ENCODE data around the gene NRTN.
"Not testable (repeated sequence)": the region's sequence is repeated elsewhere in the genome, so short reads cannot be mapped to it uniquely, and the experiment has no call there.

The NRTN gene

DNA sequence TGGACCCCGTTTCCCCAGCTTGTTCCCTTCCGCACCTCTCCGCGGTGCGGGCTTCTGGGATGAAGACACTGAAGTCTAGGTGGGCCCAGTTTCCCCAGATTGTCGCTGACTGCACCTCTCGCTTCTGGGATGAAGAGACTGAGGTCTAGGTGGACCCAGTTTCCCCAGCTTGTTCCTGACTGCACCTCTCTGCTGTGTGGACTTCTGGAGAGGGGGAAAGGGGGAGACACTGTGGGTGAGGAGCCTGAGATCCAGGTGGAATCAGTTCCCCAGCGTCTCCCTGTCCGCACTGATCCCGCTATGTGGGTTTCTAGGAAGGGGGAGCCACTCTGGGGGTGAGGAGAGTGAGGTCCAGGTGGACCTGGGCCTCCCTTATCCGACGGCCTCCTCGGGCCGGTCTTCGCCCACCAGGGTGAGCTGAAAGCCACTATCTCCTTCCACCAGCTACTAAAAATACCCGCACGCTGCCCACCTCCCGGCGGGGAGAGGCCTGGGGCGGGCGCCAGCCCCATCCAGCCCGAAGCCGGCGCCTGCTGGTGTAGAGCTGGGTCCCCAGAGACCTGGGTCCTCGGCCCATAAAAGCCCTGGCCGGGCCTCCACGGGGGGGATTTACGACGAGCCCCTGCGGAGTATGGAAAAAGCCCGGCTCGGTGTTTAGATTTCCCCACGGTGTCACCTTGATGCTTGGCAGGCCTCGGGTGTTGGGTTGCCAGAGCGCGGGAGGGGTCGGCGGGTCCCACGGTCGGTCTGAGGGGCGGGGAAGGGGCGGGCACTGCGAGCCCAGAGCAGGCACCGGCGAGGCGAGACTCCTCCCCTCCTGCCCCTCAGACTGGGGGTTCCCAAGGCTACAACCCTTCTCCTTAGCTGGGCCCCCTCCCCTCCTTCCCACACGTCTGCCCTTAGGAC is 24.0 kb downstream of the NRTN start:
- peak overlapping the region; percentile 91 for H3K27ac Mint-ChIP-seq
- intact Hi-C loops (cut with micrococcal nuclease): loop anchor here (2.0 kb wide), 1 partner anchor 76 kb away; the partner anchor contains the start of gene VMAC
- H3K36me3 Mint-ChIP-seq (ENCODE audit: low read depth): peaks cover 6% of the 10 kb centered on the region
- no peaks in the 10 kb centered on the region for H3K9me3 Mint-ChIP-seq
- peak overlapping the region; percentile 95 for H3K4me3 Mint-ChIP-seq
- H3K4me1 Mint-ChIP-seq (ENCODE audit: low read depth): peaks cover 28% of the 10 kb centered on the region
- peaks cover 32% of the 10 kb centered on the region for H3K27me3 Mint-ChIP-seq

- intact Hi-C loops (cut with micrococcal nuclease): loop anchor here (2.0 kb wide), 1 partner anchor 75 kb away; the partner anchor contains the start of gene VMAC
- no peak overlapping the region for H3K4me3 Mint-ChIP-seq
Observed at GRCh38 chr19:5829567-5830310, 24.9 kb downstream of the NRTN start.

GRCh38 chr19:5831159-5831558 is 26.3 kb downstream of the NRTN start:
- H3K27ac Mint-ChIP-seq: no peak overlapping the region
- H3K36me3 Mint-ChIP-seq (ENCODE audit: low read depth): peaks cover 6% of the 10 kb centered on the region
- no peaks in the 10 kb centered on the region for H3K9me3 Mint-ChIP-seq
- peaks cover 20% of the 10 kb centered on the region for H3K4me1 Mint-ChIP-seq (ENCODE audit: low read depth)
- H3K4me3 Mint-ChIP-seq: no peak overlapping the region
- intact Hi-C loops (cut with micrococcal nuclease): no loop called here
- peaks cover 33% of the 10 kb centered on the region for H3K27me3 Mint-ChIP-seq

More at GRCh38 chr19:5829567-5830310, 24.9 kb downstream of the NRTN start:
- peaks cover 32% of the 10 kb centered on the region for H3K27me3 Mint-ChIP-seq
- H3K4me1 Mint-ChIP-seq (ENCODE audit: low read depth): peaks cover 26% of the 10 kb centered on the region
- H3K9me3 Mint-ChIP-seq: no peaks in the 10 kb centered on the region
- H3K36me3 Mint-ChIP-seq (ENCODE audit: low read depth): peaks cover 6% of the 10 kb centered on the region
- H3K27ac Mint-ChIP-seq: peak overlapping the region; percentile 44

- H3K27ac Mint-ChIP-seq: no peak overlapping the region
- peaks cover 13% of the 10 kb centered on the region for H3K4me1 Mint-ChIP-seq (ENCODE audit: low read depth)
- peaks cover 6% of the 10 kb centered on the region for H3K36me3 Mint-ChIP-seq (ENCODE audit: low read depth)
- no peak overlapping the region for H3K4me3 Mint-ChIP-seq
- peaks cover 29% of the 10 kb centered on the region for H3K27me3 Mint-ChIP-seq
- H3K9me3 Mint-ChIP-seq: no peaks in the 10 kb centered on the region
- intact Hi-C loops (cut with micrococcal nuclease): no loop called here
Observed at GRCh38 chr19:5832061-5832460, 27.2 kb downstream of the NRTN start.

- H3K4me1 Mint-ChIP-seq (ENCODE audit: low read depth): peaks cover 8% of the 10 kb centered on the region
- H3K4me3 Mint-ChIP-seq: no peak overlapping the region
- peaks cover 6% of the 10 kb centered on the region for H3K36me3 Mint-ChIP-seq (ENCODE audit: low read depth)
Observed at GRCh38 chr19:5832527-5833216, 27.8 kb downstream of the NRTN start.

GRCh38 chr19:5837761-5838352 is 33.0 kb downstream of the NRTN start:
- no peaks in the 10 kb centered on the region for H3K9me3 Mint-ChIP-seq
- H3K4me3 Mint-ChIP-seq: no peak overlapping the region
- H3K27ac Mint-ChIP-seq: no peak overlapping the region
- H3K4me1 Mint-ChIP-seq (ENCODE audit: low read depth): peaks cover 21% of the 10 kb centered on the region
- H3K27me3 Mint-ChIP-seq: peaks cover 12% of the 10 kb centered on the region
- intact Hi-C loops (cut with micrococcal nuclease): no loop called here
- no peaks in the 10 kb centered on the region for H3K36me3 Mint-ChIP-seq (ENCODE audit: low read depth)

More at GRCh38 chr19:5832527-5833216, 27.8 kb downstream of the NRTN start:
- intact Hi-C loops (cut with micrococcal nuclease): no loop called here
- Mint-ChIP-seq H3K27me3 (peaks cover 26% of the 10 kb centered on the region), H3K9me3 (no peaks in the 10 kb centered on the region), H3K27ac (no peak overlapping the region)

DNA sequence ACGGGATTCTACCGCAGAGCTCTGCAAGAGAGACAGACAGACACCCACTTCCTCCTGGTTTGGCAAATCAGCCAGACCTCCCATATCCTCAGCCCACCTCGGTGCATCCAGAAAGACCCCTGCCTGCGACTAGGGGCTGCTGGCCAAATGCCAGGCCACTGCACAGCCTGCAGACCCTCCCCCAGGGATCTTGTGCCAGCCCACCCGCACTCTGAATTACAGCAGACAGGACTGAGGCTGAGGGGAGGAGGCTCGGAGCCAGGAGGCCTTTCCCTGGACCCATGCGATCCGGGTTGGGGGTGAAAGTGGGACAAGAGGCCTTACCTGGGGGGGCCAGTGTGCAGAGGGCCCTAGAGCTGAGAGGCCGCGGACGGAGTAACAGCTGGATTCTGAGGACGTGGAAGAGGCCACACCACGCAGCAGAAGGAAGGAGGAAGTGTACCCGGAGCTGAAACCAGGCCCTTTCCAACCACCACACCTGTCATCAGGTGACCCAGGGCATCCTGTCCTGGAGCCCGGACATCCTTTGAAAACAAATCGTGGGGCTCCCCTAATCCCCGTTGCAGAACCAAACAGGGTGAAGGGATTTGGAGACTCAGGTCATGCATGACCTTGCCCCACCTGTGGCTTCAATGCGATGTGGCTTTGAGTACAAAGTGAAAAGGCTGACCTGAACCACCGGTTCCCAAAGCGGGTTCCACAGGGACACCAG is 33.6 kb downstream of the NRTN start:
- H3K4me3 Mint-ChIP-seq: no peak overlapping the region
- intact Hi-C loops (cut with micrococcal nuclease): no loop called here
- no peak overlapping the region for H3K27ac Mint-ChIP-seq
- no peaks in the 10 kb centered on the region for H3K9me3 Mint-ChIP-seq
- H3K36me3 Mint-ChIP-seq (ENCODE audit: low read depth): no peaks in the 10 kb centered on the region
- peaks cover 11% of the 10 kb centered on the region for H3K27me3 Mint-ChIP-seq
- H3K4me1 Mint-ChIP-seq (ENCODE audit: low read depth): peaks cover 21% of the 10 kb centered on the region

DNA sequence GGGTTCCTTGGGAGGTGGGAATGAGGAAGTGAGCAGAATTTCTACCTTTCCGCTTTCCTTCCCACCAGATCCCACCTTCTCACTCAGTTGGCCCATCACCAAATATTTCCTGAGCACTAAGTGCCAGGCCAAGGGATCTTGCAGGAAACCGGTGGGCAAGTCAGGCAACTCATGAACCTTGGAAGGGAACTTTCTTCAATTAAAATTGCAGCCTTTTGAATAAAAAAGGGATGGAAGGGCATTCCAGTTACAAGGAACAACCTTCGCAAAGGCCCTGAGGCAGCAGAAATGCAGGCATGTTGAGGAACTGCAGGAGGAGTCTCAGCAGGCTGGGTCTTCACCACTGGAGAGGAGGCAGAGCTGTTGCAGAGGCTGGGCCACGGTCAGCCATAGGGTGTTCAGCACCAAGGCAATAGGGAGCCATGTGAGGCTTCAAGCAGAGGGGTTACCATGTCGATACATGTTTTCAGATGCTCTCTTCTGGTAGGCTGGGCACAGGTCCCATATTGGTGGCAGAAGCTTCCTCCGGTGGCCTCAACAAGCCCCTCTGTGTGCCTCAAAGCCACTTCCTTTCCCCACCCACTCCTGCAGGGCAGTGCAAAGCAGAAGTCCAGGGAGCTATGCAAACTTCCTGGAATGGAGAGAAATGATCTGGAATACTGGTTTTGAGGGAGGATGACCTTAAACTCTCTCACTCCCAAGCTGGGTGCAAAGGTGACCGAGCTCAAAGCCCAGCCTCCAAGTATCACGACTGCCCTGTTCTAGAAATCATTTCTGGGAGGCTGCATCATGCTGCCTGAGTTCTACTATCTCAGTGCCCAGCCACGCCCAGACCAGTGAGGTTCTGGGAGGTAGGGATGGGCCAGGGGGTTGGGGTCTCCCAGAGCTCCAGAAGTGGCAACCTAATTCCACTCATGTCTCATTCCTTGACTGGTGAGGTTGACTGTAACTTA is 34.5 kb downstream of the NRTN start, which contains the start of gene FUT6:
Gene FUT6 (minus strand): TSS at position 638 of the 953 bp plus-strand sequence. CDS start 7,135 bp downstream, outside the sequence.
- no peaks in the 10 kb centered on the region for H3K36me3 Mint-ChIP-seq (ENCODE audit: low read depth)
- no peak within 1 kb of the TSS for H3K4me3 Mint-ChIP-seq
- H3K27me3 Mint-ChIP-seq: peaks cover 11% of the 10 kb centered on the region
- intact Hi-C loops (cut with micrococcal nuclease): no loop called here
- no peaks in the 10 kb centered on the region for H3K9me3 Mint-ChIP-seq
- H3K4me1 Mint-ChIP-seq (ENCODE audit: low read depth): peaks cover 21% of the 10 kb centered on the region
- H3K27ac Mint-ChIP-seq: peak within 1 kb of the TSS; percentile 48

DNA sequence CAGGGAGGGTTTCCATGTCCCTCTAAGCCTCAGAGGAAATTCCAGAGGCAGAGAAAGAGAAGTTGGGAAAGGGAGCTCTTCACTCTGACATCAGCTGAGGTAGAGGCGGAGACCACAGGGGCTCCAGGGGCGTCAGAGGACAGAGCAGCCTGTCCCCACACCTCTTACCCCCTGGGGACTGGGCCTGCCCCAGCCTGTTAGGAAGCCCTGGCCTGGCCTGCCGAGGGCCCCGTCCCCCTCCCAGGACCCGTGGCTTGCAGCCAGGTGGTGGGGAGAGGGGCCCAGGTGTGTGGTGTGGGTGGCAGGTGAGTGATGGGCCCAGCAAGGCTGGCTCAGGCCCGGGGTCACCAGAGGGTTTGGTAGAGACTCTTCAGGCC is 36.9 kb downstream of the NRTN start:
- H3K4me3 Mint-ChIP-seq; intact Hi-C loops (cut with micrococcal nuclease); H3K27me3 Mint-ChIP-seq; H3K36me3 Mint-ChIP-seq (ENCODE audit: low read depth); H3K9me3 Mint-ChIP-seq; H3K27ac Mint-ChIP-seq: not testable (repeated sequence)
- peaks cover 21% of the 10 kb centered on the region for H3K4me1 Mint-ChIP-seq (ENCODE audit: low read depth)

DNA sequence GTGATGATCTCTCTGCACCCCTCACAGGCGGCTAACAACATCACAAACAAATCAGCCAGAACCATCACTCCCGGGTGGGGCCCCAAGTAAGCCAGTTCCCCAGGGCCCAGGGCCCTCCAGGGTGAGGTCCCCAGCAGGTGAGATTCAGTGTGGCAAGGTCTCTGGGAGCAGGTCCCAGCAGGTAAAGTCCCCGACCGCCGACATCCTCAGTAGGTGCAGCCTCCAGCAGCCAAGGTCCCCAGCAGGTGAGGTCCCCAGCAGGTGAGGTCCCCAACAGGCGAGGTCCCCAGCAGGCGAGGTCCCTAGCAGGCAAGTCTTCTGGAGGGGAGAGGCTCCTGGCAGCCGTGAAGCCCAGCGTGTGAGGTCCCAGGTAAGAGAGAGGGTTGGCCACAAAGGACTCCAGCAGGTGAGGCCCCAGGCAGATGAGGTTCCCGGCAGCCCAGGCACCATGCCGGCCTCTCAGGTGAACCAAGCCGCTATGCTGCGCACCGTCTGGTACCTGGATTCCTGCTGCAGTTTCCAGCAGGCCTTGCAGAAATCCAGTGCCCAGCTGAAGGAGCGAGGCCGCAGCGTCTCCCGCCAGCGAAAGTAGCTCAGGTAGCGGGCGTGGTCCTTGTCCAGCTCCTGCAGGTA is 38.5 kb downstream of the NRTN start:
- Mint-ChIP-seq H3K9me3 (no peaks in the 10 kb centered on the region), H3K4me3 (no peak overlapping the region), H3K4me1 (ENCODE audit: low read depth) (peaks cover 14% of the 10 kb centered on the region), H3K27ac (no peak overlapping the region), H3K27me3 (peaks cover 2% of the 10 kb centered on the region), H3K36me3 (ENCODE audit: low read depth) (no peaks in the 10 kb centered on the region)
- intact Hi-C loops (cut with micrococcal nuclease): no loop called here

DNA sequence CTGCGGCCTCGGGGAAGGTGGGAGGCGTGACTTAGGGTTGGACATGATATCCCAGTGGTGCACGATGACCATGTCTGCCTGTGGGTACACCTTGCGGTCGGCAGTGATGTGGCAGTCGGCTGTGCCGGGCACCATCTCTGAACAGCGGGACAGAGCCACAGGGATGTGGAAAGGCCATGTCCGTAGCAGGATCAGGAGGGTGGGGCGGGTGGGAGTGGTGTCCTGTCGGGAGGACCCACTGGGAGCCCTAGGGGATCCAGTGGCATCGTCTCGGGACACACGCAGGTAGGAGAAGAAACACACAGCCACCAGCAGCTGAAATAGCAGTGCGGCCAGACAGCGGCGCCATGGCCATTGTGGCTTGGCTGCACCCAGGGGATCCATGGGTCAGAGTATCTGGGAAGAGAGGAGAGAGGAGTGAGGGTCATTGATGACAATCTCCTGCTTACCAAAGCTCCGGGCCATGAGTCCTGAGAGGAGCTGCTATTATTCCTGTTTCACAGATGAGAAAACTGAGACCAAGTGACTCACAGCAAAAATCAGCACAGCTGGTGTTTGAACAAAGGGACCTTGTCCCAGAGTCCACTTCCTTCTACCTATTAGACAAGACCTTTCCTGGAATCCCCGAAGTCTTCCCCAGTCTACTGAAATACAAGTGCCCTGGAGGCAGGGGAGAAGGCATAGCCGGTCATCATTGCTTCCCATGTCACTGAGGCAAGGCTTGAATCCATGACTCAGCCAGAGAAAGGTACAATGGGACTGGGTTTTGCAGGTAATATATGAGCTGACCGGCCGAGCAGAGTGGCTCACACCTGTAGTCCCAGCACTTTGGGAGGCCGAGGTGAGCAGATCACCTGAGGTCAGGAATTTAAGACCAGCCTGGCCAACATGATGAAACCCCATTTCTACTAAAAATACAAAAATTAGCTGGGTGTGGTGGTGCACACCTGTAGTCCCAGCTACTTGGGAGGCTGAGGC is 39.9 kb downstream of the NRTN start:
- intact Hi-C loops (cut with micrococcal nuclease): no loop called here
- Mint-ChIP-seq H3K27ac (no peak overlapping the region), H3K36me3 (ENCODE audit: low read depth) (no peaks in the 10 kb centered on the region), H3K9me3 (no peaks in the 10 kb centered on the region), H3K27me3 (no peaks in the 10 kb centered on the region), H3K4me1 (ENCODE audit: low read depth) (peaks cover 2% of the 10 kb centered on the region), H3K4me3 (no peak overlapping the region)

Measured in dendritic cell treated with granulocyte-macrophage colony-stimulating factor and Interleukin-4, amounts not matched to agents 40 ng/mL and 50 ng/mL, for 4 days (primary cell).